Parathyroid adenoma (tissue), 2 donors: ENCODE measurements around the gene UBXN6.

ENCODE experiments used
- H2AFZ ChIP-seq: fragments of 300-600 bp; sonication (generic); one replicate; pipeline ENCODE4 v1.7.0; 2017; ENCODE audit warnings: antibody characterized with exemption, mild to moderate bottlenecking
- H3K27ac ChIP-seq: fragments of 300-600 bp; sonication (generic); one replicate; pipeline ENCODE4 v1.7.0; 2017
- H3K27me3 ChIP-seq: fragments of 300-600 bp; sonication (generic); one replicate; pipeline ENCODE4 v1.7.0; 2017; ENCODE audit warnings: low read length; ENCODE audit not compliant: control insufficient read depth, insufficient read depth
- H3K36me3 ChIP-seq: fragments of 300-600 bp; sonication (generic); one replicate; pipeline ENCODE4 v1.7.0; 2017; ENCODE audit warnings: low read length; ENCODE audit not compliant: control insufficient read depth, insufficient read depth
- H3K4me1 ChIP-seq: fragments of 300-600 bp; sonication (generic); one replicate; pipeline ENCODE4 v1.7.0; 2017; ENCODE audit warnings: control low read depth
- H3K4me2 ChIP-seq: fragments of 300-600 bp; sonication (generic); one replicate; pipeline ENCODE4 v1.7.0; 2017; ENCODE audit warnings: low read length
- H3K4me3 ChIP-seq: fragments of 300-600 bp; sonication (generic); one replicate; pipeline ENCODE4 v1.7.0; 2017; ENCODE audit warnings: low read depth, low read length
- H3K79me2 ChIP-seq: fragments of 300-600 bp; sonication (generic); one replicate; pipeline ENCODE4 v1.7.0; 2017; ENCODE audit warnings: control low read depth
- H3K9ac ChIP-seq: fragments of 300-600 bp; sonication (generic); one replicate; pipeline ENCODE4 v1.7.0; 2017; ENCODE audit warnings: mild to moderate bottlenecking
- H3K9me3 ChIP-seq: fragments of 300-600 bp; sonication (generic); one replicate; pipeline ENCODE4 v1.7.0; 2017; ENCODE audit warnings: low read length; ENCODE audit not compliant: control insufficient read depth
- CTCF ChIP-seq: fragments of 300-600 bp; sonication (generic); IDR thresholded peaks from one replicate; pipeline ENCODE4 v1.7.0; 2017; ENCODE audit warnings: antibody characterized with exemption, mild to moderate bottlenecking
- donor health status: primary hyperparathyroidism.

The UBXN6 gene

DNA sequence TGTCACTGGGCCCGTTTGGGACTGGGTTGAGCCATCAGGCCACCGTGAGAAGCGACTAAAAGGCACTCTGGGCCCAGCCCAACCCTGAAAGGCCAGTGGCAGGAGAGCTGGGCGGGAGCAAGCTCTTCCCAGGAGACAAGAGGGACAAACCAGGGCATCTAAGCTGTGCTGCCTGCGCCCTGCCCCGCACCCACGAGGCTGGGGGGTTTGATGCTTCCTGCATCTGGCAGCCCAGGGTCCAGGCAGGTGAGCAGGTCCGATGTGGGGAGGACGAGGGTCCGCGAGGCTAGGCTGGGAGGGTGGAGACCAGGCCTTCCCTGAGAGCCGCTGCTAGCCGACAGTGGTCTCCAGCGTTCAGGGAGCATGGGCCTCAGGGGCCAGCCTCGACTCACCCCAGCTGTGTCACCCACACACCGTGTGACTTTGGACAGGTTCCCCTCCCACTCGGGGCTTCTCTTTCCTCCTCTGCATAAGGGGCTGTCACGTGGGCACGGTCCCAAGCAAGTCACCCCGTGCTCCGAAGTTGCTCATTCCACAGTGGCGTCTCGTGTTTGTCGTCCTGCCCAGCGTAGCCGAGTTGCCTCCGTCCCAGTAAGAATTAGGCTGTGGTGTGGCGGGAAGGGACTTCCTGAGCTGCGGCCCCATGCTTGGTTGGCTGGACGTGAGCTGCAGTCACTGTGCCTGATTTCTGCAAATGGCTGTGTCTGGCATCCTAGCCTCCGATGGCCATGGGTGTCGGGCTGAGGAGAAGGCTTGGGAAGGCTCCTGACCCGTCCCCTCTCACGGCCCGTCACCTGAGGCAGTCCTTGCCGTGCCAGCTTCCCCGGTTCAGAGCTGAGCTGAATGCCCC is 44.9 kb upstream of the UBXN6 start:
- Histone ChIP-seq H3K27ac (no peak overlapping the region), H3K79me2 (no peaks in the 10 kb centered on the region), H3K27me3 (no peaks in the 10 kb centered on the region), H3K9me3 (no peaks in the 10 kb centered on the region), H2AFZ (no peak overlapping the region), H3K36me3 (no peaks in the 10 kb centered on the region), H3K4me2 (no peak overlapping the region), H3K4me3 (no peak overlapping the region), H3K4me1 (no peaks in the 10 kb centered on the region), H3K9ac (no peak overlapping the region)
- no peak for TF ChIP-seq CTCF

DNA sequence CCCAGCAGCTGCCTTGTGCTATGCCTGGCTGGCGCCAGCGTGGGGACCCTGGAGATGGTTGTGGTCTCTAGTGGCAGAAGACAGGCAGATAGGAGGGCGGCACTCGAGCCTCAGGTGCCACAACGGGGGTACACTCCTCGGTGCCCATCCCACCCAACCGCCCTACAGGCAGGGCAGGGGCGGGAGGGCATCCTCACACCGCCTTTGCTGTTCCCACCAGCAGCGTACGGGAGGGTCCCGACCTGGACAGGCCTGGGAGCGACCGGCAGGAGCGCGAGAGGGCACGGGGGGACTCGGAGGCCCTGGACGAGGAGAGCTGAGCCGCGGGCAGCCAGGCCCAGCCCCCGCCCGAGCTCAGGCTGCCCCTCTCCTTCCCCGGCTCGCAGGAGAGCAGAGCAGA is 44.1 kb upstream of the UBXN6 start:
- Histone ChIP-seq H3K36me3 (no peaks in the 10 kb centered on the region), H3K4me2 (no peak overlapping the region), H3K27me3 (no peaks in the 10 kb centered on the region), H3K9me3 (no peaks in the 10 kb centered on the region), H3K4me1 (no peaks in the 10 kb centered on the region), H3K27ac (no peak overlapping the region), H3K9ac (no peak overlapping the region), H3K79me2 (no peaks in the 10 kb centered on the region), H2AFZ (no peak overlapping the region), H3K4me3 (no peak overlapping the region)
- no peak for TF ChIP-seq CTCF

DNA sequence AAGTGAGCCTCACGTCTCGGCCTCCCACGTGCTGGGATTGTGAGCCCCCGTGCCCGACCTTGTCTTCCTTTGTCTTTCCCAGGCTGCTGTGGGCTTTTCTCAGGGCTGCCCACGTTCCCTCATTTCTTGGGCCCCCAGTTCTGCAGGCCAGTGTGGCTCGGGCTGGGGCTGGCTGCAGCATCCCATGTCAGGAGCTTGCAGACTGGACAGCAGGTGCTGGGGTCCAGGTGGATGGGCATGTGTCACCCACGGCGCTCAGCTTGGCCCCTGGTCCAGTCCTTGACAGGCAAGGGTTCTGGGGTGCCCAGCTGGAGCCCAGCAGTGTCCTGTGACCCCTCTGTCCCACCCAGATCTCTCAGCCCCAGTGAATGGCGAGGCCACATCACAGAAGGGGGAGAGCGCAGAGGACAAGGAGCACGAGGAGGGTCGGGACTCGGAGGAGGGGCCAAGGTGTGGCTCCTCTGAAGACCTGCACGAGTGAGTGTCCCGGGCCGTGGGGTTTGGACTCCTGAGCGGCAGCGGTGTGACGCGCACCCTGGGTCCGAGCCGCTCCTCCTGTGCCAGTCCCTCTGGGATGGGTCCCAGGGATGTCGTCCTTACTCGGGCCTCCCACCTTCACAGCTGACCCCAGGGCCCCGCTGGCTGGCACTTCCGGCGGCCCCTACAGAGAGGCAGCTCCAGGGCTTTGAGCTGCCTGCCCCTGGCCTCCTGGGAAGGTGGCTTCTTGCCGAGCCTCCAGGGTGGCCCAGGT is 43.4 kb upstream of the UBXN6 start:
- no peaks in the 10 kb centered on the region for H3K36me3 ChIP-seq
- no peak overlapping the region for H3K27ac ChIP-seq
- H3K9ac ChIP-seq: no peak overlapping the region
- H3K9me3 ChIP-seq: no peaks in the 10 kb centered on the region
- H3K27me3 ChIP-seq: no peaks in the 10 kb centered on the region
- H3K4me3 ChIP-seq: no peak overlapping the region
- H2AFZ ChIP-seq: no peak overlapping the region
- H3K79me2 ChIP-seq: no peaks in the 10 kb centered on the region
- no peaks in the 10 kb centered on the region for H3K4me1 ChIP-seq
- no peak for TF ChIP-seq CTCF
- no peak overlapping the region for H3K4me2 ChIP-seq

DNA sequence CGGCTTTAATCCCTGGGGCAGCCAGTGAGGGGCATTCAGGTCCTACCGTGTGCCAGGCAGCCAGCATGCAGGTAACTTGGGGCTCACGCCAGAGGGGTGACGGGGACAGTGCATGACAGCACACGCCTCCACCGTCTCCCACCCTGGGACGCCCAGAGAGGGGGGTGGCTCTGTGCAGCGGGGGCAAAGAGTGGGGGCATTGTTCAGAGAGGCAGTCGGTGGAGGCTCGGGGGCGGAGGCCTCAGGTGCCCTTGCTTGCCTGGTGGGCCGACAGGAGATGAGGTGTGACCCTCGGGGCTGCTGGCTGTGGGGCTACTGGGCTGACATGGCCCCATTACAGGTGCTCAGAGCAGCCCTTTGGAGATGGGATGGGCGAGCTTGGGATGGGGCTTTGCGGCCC is 42.3 kb upstream of the UBXN6 start:
- no peak for TF ChIP-seq CTCF
- no peak overlapping the region for H3K27ac ChIP-seq
- H2AFZ ChIP-seq: no peak overlapping the region
- no peaks in the 10 kb centered on the region for H3K79me2 ChIP-seq
- no peaks in the 10 kb centered on the region for H3K27me3 ChIP-seq
- H3K4me1 ChIP-seq: no peaks in the 10 kb centered on the region
- no peaks in the 10 kb centered on the region for H3K9me3 ChIP-seq
- H3K36me3 ChIP-seq: no peaks in the 10 kb centered on the region
- no peak overlapping the region for H3K9ac ChIP-seq
- no peak overlapping the region for H3K4me3 ChIP-seq
- no peak overlapping the region for H3K4me2 ChIP-seq
